ENCODE data around the gene TOP1. TPM values are rescaled to one million over a fixed set of nuclear protein-coding genes. Genes with fewer than 3 reads are reported as not detected.
A peak's percentile ranks its signal among the peaks of the same experiment; 100 is the strongest.

TOP1 gene
- polyA plus RNA-seq, 1 of the 3 experiments (the other 2 are of a cell fraction): 11.9 TPM

DNA sequence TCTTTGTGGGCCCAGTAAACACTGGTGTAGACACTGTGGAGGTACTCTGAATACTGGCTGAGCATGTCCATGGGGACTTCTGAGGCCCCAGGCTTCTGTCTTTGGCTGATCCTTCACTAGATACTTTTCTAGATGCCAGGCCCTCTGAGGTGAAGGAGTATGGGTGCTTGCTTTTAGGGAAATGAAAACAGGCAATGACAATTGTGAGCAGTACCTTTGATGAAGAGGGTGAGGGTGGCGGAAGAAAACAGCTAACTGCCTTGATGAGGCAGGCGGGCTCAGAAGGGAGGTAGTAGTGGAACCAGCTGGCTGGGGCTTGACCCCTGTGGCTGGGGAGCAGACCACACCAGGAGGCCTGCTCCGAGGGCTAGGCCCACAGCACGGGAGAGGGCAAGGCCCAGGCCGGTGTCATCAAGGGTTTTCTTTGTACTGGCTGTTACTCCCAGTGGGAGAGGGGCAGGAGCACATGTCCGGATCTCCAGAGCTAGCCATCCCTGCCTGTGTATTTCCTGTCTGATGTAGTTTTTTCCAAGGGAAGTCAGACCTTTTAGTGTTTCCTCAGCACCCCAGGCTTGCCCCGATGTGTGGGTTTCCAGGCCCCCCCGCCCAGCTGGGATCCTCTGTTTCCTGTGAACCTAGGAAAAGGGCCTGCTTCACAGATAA is 112.7 kb downstream of the TOP1 start:
- H3K27ac ChIP-seq (ENCODE audit: low read depth in 2 of 2, low read length in 1 of 2): peak overlapping the region in 1 of 2 experiments; percentile 9; a peak in 1 of 4 replicates
- TF ChIP-seq FOXJ3 (CRISPR knock-in tag; IDR thresholded peaks at IDR 0.05) (no peak), EZH2phosphoT487 (IDR thresholded peaks at IDR 0.05; ENCODE audit: borderline replicate concordance, low read depth) (no peak), RAD21 (IDR thresholded peaks at IDR 0.05; ENCODE audit: low read length) (no peak), MXI1 (IDR thresholded peaks at IDR 0.05; ENCODE audit: low read depth, low read length) (no peak), YY1 (IDR thresholded peaks at IDR 0.05; ENCODE audit: low read depth) (no peak), EP300 (IDR thresholded peaks at IDR 0.05; ENCODE audit: borderline replicate concordance in 1 of 2, low read depth in 1 of 2, low read length in 1 of 2) (no peak), JUND (IDR thresholded peaks at IDR 0.05) (no peak)
- TF ChIP-seq, protein P1, sequence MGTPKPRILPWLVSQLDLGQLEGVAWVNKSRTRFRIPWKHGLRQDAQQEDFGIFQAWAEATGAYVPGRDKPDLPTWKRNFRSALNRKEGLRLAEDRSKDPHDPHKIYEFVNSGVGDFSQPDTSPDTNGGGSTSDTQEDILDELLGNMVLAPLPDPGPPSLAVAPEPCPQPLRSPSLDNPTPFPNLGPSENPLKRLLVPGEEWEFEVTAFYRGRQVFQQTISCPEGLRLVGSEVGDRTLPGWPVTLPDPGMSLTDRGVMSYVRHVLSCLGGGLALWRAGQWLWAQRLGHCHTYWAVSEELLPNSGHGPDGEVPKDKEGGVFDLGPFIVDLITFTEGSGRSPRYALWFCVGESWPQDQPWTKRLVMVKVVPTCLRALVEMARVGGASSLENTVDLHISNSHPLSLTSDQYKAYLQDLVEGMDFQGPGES (IDR thresholded peaks at IDR 0.05; ENCODE audit: low read depth, low read length): no peak
- TF ChIP-seq, protein P2, sequence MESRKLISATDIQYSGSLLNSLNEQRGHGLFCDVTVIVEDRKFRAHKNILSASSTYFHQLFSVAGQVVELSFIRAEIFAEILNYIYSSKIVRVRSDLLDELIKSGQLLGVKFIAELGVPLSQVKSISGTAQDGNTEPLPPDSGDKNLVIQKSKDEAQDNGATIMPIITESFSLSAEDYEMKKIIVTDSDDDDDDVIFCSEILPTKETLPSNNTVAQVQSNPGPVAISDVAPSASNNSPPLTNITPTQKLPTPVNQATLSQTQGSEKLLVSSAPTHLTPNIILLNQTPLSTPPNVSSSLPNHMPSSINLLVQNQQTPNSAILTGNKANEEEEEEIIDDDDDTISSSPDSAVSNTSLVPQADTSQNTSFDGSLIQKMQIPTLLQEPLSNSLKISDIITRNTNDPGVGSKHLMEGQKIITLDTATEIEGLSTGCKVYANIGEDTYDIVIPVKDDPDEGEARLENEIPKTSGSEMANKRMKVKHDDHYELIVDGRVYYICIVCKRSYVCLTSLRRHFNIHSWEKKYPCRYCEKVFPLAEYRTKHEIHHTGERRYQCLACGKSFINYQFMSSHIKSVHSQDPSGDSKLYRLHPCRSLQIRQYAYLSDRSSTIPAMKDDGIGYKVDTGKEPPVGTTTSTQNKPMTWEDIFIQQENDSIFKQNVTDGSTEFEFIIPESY (IDR thresholded peaks at IDR 0.05; ENCODE audit: borderline replicate concordance, low read depth): no peak

DNA sequence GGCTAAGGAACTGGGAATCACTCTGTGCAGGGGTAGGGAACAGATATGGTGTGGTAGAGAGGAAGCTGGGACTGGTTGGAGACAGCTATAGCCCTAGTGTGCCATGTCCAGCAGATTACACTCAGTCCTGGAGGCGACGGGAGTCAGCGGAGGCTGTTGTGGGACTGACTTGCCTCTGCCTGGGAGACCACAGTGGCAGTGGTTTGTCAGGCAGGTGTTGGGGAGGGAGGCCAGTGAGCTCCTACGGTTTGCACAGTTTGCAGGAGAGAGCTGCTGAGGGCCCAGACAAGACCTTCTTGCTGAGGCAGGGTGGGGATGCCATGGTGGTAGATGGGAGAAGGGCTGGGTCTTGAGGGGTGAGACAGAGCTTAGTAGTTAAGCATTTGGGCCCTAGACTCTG is 113.6 kb downstream of the TOP1 start:
- Histone ChIP-seq H3K79me2 (ENCODE audit: insufficient read depth) (peaks cover 99% of the 10 kb centered on the region), H3K4me1 (ENCODE audit: control insufficient read depth in 1 of 2, insufficient read depth in 2 of 2, low read depth in 1 of 2, low read length in 1 of 2) (peaks cover 9 to 51% of the 10 kb centered on the region in 2 experiments; a peak in 3 of 4 replicates), H3K4me2 (no peak overlapping the region), H3K4me3 (ENCODE audit: low read depth in 2 of 2, low read length in 1 of 2) (no peak overlapping the region), H3K27me3 (ENCODE audit: insufficient read depth) (no peaks in the 10 kb centered on the region), H2AFZ (ENCODE audit: low read depth) (no peak overlapping the region), H3F3A (replicated peaks; ENCODE audit: insufficient read depth) (no peaks in the 10 kb centered on the region), H4K20me1 (ENCODE audit: insufficient read depth) (peaks cover 91% of the 10 kb centered on the region), H3K36me3 (replicated peaks in 1 of 2; ENCODE audit: control insufficient read depth in 1 of 2, insufficient read depth in 2 of 2, low read length in 1 of 2) (peaks cover 5 to 6% of the 10 kb centered on the region in 2 experiments), H3K9ac (no peak overlapping the region), H3K27ac (ENCODE audit: low read depth in 2 of 2, low read length in 1 of 2) (no peak overlapping the region; a peak in 1 of 4 replicates), H3K9me3 (no peaks in the 10 kb centered on the region), H3K9me2 (no peaks in the 10 kb centered on the region)
- TF ChIP-seq GATA2 (CRISPR knock-in tag; IDR thresholded peaks at IDR 0.05) (no peak), FOXJ3 (CRISPR knock-in tag; IDR thresholded peaks at IDR 0.05) (no peak), TAF1 (IDR thresholded peaks at IDR 0.05; ENCODE audit: borderline replicate concordance, low read depth, low read length) (no peak)
- TF ChIP-seq, protein P3, sequence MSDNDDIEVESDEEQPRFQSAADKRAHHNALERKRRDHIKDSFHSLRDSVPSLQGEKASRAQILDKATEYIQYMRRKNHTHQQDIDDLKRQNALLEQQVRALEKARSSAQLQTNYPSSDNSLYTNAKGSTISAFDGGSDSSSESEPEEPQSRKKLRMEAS (IDR thresholded peaks at IDR 0.05; ENCODE audit: low read depth): no peak
- TF ChIP-seq, protein P4, sequence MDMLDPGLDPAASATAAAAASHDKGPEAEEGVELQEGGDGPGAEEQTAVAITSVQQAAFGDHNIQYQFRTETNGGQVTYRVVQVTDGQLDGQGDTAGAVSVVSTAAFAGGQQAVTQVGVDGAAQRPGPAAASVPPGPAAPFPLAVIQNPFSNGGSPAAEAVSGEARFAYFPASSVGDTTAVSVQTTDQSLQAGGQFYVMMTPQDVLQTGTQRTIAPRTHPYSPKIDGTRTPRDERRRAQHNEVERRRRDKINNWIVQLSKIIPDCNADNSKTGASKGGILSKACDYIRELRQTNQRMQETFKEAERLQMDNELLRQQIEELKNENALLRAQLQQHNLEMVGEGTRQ (IDR thresholded peaks at IDR 0.05; ENCODE audit: borderline replicate concordance, low read depth, low read length): no peak
- ChIA-PET POLR2A (no interaction called here), CTCF (interaction anchor here (0.6 to 2.7 kb wide), 4 partner anchors 26 to 198 kb away, joined by 3 to 11 read pairs (median 4); partner anchors contain the start of gene LPIN3)
- DNase-seq: no peak
- WGBS (ENCODE audit: low lambda C conversion rate): 100% methylated on average over 2 of the region's 4 CpGs

More for the DNA sequence above, 112.7 kb downstream of the TOP1 start:
- Histone ChIP-seq H3K79me2 (ENCODE audit: insufficient read depth) (peaks cover 89% of the 10 kb centered on the region), H3F3A (replicated peaks; ENCODE audit: insufficient read depth) (no peaks in the 10 kb centered on the region), H3K4me1 (ENCODE audit: control insufficient read depth in 1 of 2, insufficient read depth in 2 of 2, low read depth in 1 of 2, low read length in 1 of 2) (peaks cover 9 to 54% of the 10 kb centered on the region in 2 experiments; a peak in 3 of 4 replicates), H4K20me1 (ENCODE audit: insufficient read depth) (peaks cover 81% of the 10 kb centered on the region), H2AFZ (ENCODE audit: low read depth) (no peak overlapping the region), H3K4me2 (0 out of 2 replicates have a peak overlapping the region, but pooled peaks have one; percentile 5), H3K4me3 (ENCODE audit: low read depth in 2 of 2, low read length in 1 of 2) (no peak overlapping the region), H3K36me3 (replicated peaks in 1 of 2; ENCODE audit: control insufficient read depth in 1 of 2, insufficient read depth in 2 of 2, low read length in 1 of 2) (peaks cover 5 to 6% of the 10 kb centered on the region in 2 experiments), H3K9me2 (no peaks in the 10 kb centered on the region), H3K9ac (no peak overlapping the region), H3K9me3 (no peaks in the 10 kb centered on the region), H3K27me3 (ENCODE audit: insufficient read depth) (no peaks in the 10 kb centered on the region)
- ChIA-PET POLR2A (no interaction called here), CTCF (interaction anchor here (1.0 to 2.7 kb wide), 2 partner anchors 32 to 199 kb away, joined by 3 to 11 read pairs; partner anchors contain the start of gene LPIN3)
- 69% methylated on average over 5 of the region's 8 CpGs for WGBS (ENCODE audit: low lambda C conversion rate)
- DNase-seq: peak; percentile 32
